G401 (cell line): ENCODE measurements around the gene NOTO. TPM values are rescaled to one million over a fixed set of nuclear protein-coding genes. Genes with fewer than 3 reads are reported as not detected.
"Not testable (repeated sequence)": the region's sequence is repeated elsewhere in the genome, so short reads cannot be mapped to it uniquely, and the experiment has no call there.

Experiments
- DNase-seq: peaks from one replicate; pipeline ENCODE4 v3.0.0-alpha.2; 2015; ENCODE audit warnings: low spot score
- in situ Hi-C: cut with HindIII; loops from 2 replicates; pipeline ENCODE4 v1.10.0; 2016; ENCODE audit warnings: low sequenced_read_pairs, mixed read lengths
- total RNA-seq: library from RNA; depleted of rRNA; stranded (reverse); fragments of >200 nt; shearing (Covaris generic); gene quantifications from 2 replicates; pipeline ENCODE4 v1.2.3, GENCODE V29; 2014

NOTO gene
- total RNA-seq, 1 experiment from 2014 or later = not detected

GRCh38 chr2:73187549-73187948 lies 14.8 kb upstream of the NOTO start:
- DNase-seq = no peak
- in situ Hi-C loops = no loop called here

GRCh38 chr2:73197579-73197978 lies 4.8 kb upstream of the NOTO start:
- no peak for DNase-seq
- in situ Hi-C loops = no loop called here

GRCh38 chr2:73200281-73200680 lies 2.1 kb upstream of the NOTO start:
- DNase-seq, in situ Hi-C loops: not testable (repeated sequence)

- DNase-seq = no peak
- in situ Hi-C loops = no loop called here
These were observed 794 bp downstream of the NOTO start for GRCh38 chr2:73203055-73203681.

GRCh38 chr2:73205611-73206010 lies 3.2 kb downstream of the NOTO start:
- in situ Hi-C loops = no loop called here

GRCh38 chr2:73208258-73208657 lies 5.9 kb downstream of the NOTO start:
- in situ Hi-C loops = no loop called here
- no peak for DNase-seq

More at GRCh38 chr2:73205611-73206010, 3.2 kb downstream of the NOTO start:
- no peak for DNase-seq

GRCh38 chr2:73210019-73210418 lies 7.6 kb downstream of the NOTO start:
- in situ Hi-C loops = no loop called here
- DNase-seq = no peak

- no peak for DNase-seq
- in situ Hi-C loops = no loop called here
These were observed 8.3 kb downstream of the NOTO start for GRCh38 chr2:73210696-73211095.

- in situ Hi-C loops = no loop called here
- no peak for DNase-seq
These were observed 9.7 kb downstream of the NOTO start for GRCh38 chr2:73212098-73212447.

- in situ Hi-C loops = no loop called here
- DNase-seq = peak; percentile 71
These were observed 10.2 kb downstream of the NOTO start for GRCh38 chr2:73212448-73213176.

- in situ Hi-C loops = no loop called here
- DNase-seq = peak; percentile 83
These were observed 12.0 kb downstream of the NOTO start, which contains the start of gene SMYD5 for GRCh38 chr2:73214120-73215035. Gene SMYD5, plus strand, starts transcription at chr2:73214245. Its CDS starts 22 bp downstream, at chr2:73214267.

GRCh38 chr2:73215254-73215653 lies 12.9 kb downstream of the NOTO start:
- in situ Hi-C loops = no loop called here
- no peak for DNase-seq

GRCh38 chr2:73217160-73217559 lies 14.8 kb downstream of the NOTO start:
- in situ Hi-C loops = no loop called here
- DNase-seq = no peak

GRCh38 chr2:73217826-73218225 lies 15.5 kb downstream of the NOTO start:
- DNase-seq = no peak
- in situ Hi-C loops = no loop called here

GRCh38 chr2:73218298-73218697 lies 15.9 kb downstream of the NOTO start:
- in situ Hi-C loops = no loop called here
- DNase-seq = no peak

GRCh38 chr2:73223821-73224220 lies 21.4 kb downstream of the NOTO start:
- in situ Hi-C loops = no loop called here
- DNase-seq = no peak

- in situ Hi-C loops = no loop called here
- DNase-seq = no peak
These were observed 23.4 kb downstream of the NOTO start for GRCh38 chr2:73225513-73226360.

GRCh38 chr2:73227086-73227485 lies 24.7 kb downstream of the NOTO start:
- in situ Hi-C loops = no loop called here

GRCh38 chr2:73228631-73229030 lies 26.3 kb downstream of the NOTO start:
- DNase-seq = no peak
- in situ Hi-C loops = no loop called here

More at GRCh38 chr2:73227086-73227485, 24.7 kb downstream of the NOTO start:
- no peak for DNase-seq
